GM18867 (cell line): ENCODE results near the gene IL17B.

Experiments used
- ATAC-seq: cut with Tn5 transposase; IDR thresholded peaks from one replicate; pipeline ENCODE4 v1.9.1; 2021; ENCODE audit warnings: mild to moderate bottlenecking, moderate library complexity; ENCODE audit not compliant: unreplicated experiment

The IL17B gene

DNA sequence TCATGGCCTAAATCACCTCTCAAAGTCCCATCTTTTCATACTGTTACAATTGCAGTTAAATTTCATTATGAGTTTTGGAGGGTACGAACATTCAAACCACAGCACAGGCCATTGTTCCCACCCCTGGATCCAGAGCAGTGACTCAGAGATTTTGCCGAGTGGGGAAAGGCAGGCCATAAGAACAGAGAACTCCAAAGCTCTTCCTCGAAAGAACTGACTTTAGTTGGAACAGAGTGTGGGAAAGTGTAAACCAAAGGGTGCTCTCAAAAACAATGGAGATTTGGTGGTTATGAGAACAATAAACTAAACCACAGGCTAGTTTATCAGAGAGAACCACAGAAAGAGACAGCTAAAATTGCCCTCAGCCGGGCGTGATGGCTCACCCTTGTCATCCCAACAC is 53.2 kb downstream of the IL17B start:
- no peak for ATAC-seq

DNA sequence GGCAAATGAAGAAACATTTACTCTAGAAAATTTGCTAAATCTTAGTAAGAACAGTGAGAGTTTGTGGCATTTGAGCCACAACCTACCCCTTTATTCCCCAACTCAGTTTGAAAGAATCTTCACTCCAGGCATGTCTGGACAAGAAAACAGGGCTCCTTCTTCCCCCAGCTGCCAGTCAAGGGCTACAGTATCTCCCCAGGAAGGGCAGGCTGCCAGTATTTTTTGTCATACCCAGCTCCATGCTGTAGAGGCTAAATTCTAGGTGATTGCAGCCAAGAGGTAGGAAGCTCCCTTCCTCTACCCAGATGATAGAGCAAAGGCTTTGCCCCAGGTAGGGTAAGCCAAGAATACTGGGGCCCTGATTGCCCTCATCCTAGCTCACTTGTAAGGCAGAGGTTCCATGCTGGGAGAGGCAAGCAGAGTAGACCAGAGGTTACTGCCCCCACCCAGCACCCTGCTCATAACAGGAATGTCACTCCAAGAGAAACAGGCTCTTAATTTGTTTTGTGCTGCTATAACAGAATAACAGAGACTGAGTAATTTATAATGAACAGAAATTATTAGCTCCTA is 53.8 kb downstream of the IL17B start:
- ATAC-seq = no peak

DNA sequence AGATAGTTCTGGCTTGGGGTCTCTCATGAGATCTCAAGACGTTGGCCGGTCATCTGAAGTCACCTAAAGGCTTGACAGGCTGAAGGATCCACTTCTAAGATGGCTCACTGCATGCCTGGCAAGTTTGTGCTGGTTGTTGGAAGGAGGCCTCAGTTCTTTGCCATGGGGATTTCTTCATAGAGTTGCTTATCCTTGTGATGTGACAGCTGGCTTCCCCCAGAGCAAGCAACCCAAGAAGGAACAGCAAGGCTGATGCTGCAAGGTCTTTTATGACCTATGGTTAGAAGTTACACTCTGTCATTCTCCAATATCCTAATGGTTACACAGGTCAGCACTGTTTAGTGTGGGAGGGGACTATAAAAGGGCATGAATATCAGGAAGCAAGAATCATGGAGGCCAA is 54.5 kb downstream of the IL17B start:
- ATAC-seq = no peak
